Measurements from ENCODE around the gene MYO1E.

MYO1E gene

GRCh38 chr15:59372352-59373211 is at the start of gene MYO1E:
MYO1E (minus strand) TSS chr15:59372871; CDS start chr15:59372500, 371 bp downstream.
- peak within 1 kb of the TSS; percentile 92 for H3K27ac ChIP-seq (ENCODE audit: low read depth, low read length)
- peak within 1 kb of the TSS; percentile 83 for H3K4me3 ChIP-seq (ENCODE audit: low read depth, low read length)
- peak within 1 kb of the TSS; percentile 93 for H3K9ac ChIP-seq (ENCODE audit: low read length)
- H3K36me3 ChIP-seq (ENCODE audit: control insufficient read depth, insufficient read depth, low read length), result no peaks in the 10 kb centered on the region
- H3K27me3 ChIP-seq (ENCODE audit: control insufficient read depth, insufficient read depth, low read length), result peaks cover 15% of the 10 kb centered on the region; the same call in 1 of the 2 replicates
- H3K9me3 ChIP-seq (ENCODE audit: control insufficient read depth, insufficient read depth, low read depth, low read length), result no peaks in the 10 kb centered on the region
- H3K4me1 ChIP-seq (ENCODE audit: control insufficient read depth, insufficient read depth, low read length), result peaks cover 14% of the 10 kb centered on the region

- H3K4me1 ChIP-seq (ENCODE audit: control insufficient read depth, insufficient read depth, low read length), result peaks cover 7% of the 10 kb centered on the region
- peaks cover 16% of the 10 kb centered on the region for H3K27me3 ChIP-seq (ENCODE audit: control insufficient read depth, insufficient read depth, low read length)
- no peaks in the 10 kb centered on the region for H3K36me3 ChIP-seq (ENCODE audit: control insufficient read depth, insufficient read depth, low read length)
These were observed 48.4 kb upstream of the MYO1E start for GRCh38 chr15:59420986-59421618.

GRCh38 chr15:59420108-59420507 is 47.4 kb upstream of the MYO1E start:
- H3K4me1 ChIP-seq (ENCODE audit: control insufficient read depth, insufficient read depth, low read length), result peaks cover 7% of the 10 kb centered on the region
- H3K27ac ChIP-seq (ENCODE audit: low read depth, low read length), result no peak overlapping the region
- H3K27me3 ChIP-seq (ENCODE audit: control insufficient read depth, insufficient read depth, low read length), result peaks cover 17% of the 10 kb centered on the region
- no peak overlapping the region for H3K9ac ChIP-seq (ENCODE audit: low read length)
- no peaks in the 10 kb centered on the region for H3K36me3 ChIP-seq (ENCODE audit: control insufficient read depth, insufficient read depth, low read length)
- H3K9me3 ChIP-seq (ENCODE audit: control insufficient read depth, insufficient read depth, low read depth, low read length), result no peaks in the 10 kb centered on the region
- no peak overlapping the region for H3K4me3 ChIP-seq (ENCODE audit: low read depth, low read length)

More at GRCh38 chr15:59420986-59421618, 48.4 kb upstream of the MYO1E start:
- Histone ChIP-seq H3K27ac (ENCODE audit: low read depth, low read length) (no peak overlapping the region), H3K9me3 (ENCODE audit: control insufficient read depth, insufficient read depth, low read depth, low read length) (no peaks in the 10 kb centered on the region), H3K9ac (ENCODE audit: low read length) (no peak overlapping the region), H3K4me3 (ENCODE audit: low read depth, low read length) (no peak overlapping the region)

GRCh38 chr15:59419170-59419569 is 46.5 kb upstream of the MYO1E start:
- Histone ChIP-seq H3K4me1 (ENCODE audit: control insufficient read depth, insufficient read depth, low read length) (peaks cover 7% of the 10 kb centered on the region), H3K4me3 (ENCODE audit: low read depth, low read length) (no peak overlapping the region), H3K27ac (ENCODE audit: low read depth, low read length) (no peak overlapping the region), H3K9me3 (ENCODE audit: control insufficient read depth, insufficient read depth, low read depth, low read length) (no peaks in the 10 kb centered on the region), H3K9ac (ENCODE audit: low read length) (no peak overlapping the region), H3K27me3 (ENCODE audit: control insufficient read depth, insufficient read depth, low read length) (peaks cover 13% of the 10 kb centered on the region), H3K36me3 (ENCODE audit: control insufficient read depth, insufficient read depth, low read length) (no peaks in the 10 kb centered on the region)

- Histone ChIP-seq H3K27me3 (ENCODE audit: control insufficient read depth, insufficient read depth, low read length) (peaks cover 8% of the 10 kb centered on the region; the same call in 1 of the 2 replicates), H3K9me3 (ENCODE audit: control insufficient read depth, insufficient read depth, low read depth, low read length) (no peaks in the 10 kb centered on the region), H3K36me3 (ENCODE audit: control insufficient read depth, insufficient read depth, low read length) (no peaks in the 10 kb centered on the region), H3K9ac (ENCODE audit: low read length) (no peak overlapping the region), H3K27ac (ENCODE audit: low read depth, low read length) (no peak overlapping the region), H3K4me3 (ENCODE audit: low read depth, low read length) (no peak overlapping the region), H3K4me1 (ENCODE audit: control insufficient read depth, insufficient read depth, low read length) (peaks cover 16% of the 10 kb centered on the region)
These were observed 44.1 kb upstream of the MYO1E start for GRCh38 chr15:59416816-59417215.

GRCh38 chr15:59413577-59413976 is 40.9 kb upstream of the MYO1E start:
- no peaks in the 10 kb centered on the region for H3K36me3 ChIP-seq (ENCODE audit: control insufficient read depth, insufficient read depth, low read length)
- H3K4me1 ChIP-seq (ENCODE audit: control insufficient read depth, insufficient read depth, low read length), result peaks cover 9% of the 10 kb centered on the region; the same call in 1 of the 2 replicates
- H3K9ac ChIP-seq (ENCODE audit: low read length), result no peak overlapping the region
- H3K27ac ChIP-seq (ENCODE audit: low read depth, low read length), result no peak overlapping the region
- no peaks in the 10 kb centered on the region for H3K9me3 ChIP-seq (ENCODE audit: control insufficient read depth, insufficient read depth, low read depth, low read length)
- H3K27me3 ChIP-seq (ENCODE audit: control insufficient read depth, insufficient read depth, low read length), result peaks cover 7% of the 10 kb centered on the region; the same call in 1 of the 2 replicates
- no peak overlapping the region for H3K4me3 ChIP-seq (ENCODE audit: low read depth, low read length)

DNA sequence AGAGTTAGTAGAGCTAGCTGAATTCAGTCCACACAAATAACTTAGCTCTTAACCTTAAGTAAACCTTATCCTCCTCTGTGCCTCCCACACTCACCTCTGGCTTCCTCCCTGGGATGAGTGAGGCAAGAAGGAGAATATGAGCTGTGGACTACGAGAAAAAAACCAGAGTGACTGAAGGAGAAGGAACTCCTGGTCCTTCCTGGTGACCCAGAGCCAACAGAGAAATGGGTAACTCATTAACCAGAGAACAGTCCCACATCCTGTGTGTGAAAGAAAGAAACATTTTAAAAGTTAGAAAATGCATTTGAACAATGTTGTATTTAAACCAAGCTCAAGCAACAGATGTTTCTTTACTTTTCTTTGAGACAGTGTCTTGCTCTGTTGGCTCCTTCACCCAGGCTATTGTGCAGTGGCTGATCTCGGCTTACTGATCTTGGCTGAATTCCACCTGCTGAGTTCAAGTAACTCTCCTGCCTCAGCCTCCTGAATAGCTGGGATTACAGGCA is 37.8 kb upstream of the MYO1E start:
- Histone ChIP-seq H3K9me3 (ENCODE audit: control insufficient read depth, insufficient read depth, low read depth, low read length) (no peaks in the 10 kb centered on the region), H3K4me1 (ENCODE audit: control insufficient read depth, insufficient read depth, low read length) (peaks cover 9% of the 10 kb centered on the region; the same call in 1 of the 2 replicates), H3K4me3 (ENCODE audit: low read depth, low read length) (no peak overlapping the region), H3K27me3 (ENCODE audit: control insufficient read depth, insufficient read depth, low read length) (peaks cover 6% of the 10 kb centered on the region; the same call in 1 of the 2 replicates), H3K9ac (ENCODE audit: low read length) (no peak overlapping the region), H3K36me3 (ENCODE audit: control insufficient read depth, insufficient read depth, low read length) (no peaks in the 10 kb centered on the region), H3K27ac (ENCODE audit: low read depth, low read length) (no peak overlapping the region)

GRCh38 chr15:59407946-59408345 is 35.3 kb upstream of the MYO1E start:
- H3K36me3 ChIP-seq (ENCODE audit: control insufficient read depth, insufficient read depth, low read length), result no peaks in the 10 kb centered on the region
- no peak overlapping the region for H3K27ac ChIP-seq (ENCODE audit: low read depth, low read length)
- peaks cover 6% of the 10 kb centered on the region; the same call in 1 of the 2 replicates for H3K27me3 ChIP-seq (ENCODE audit: control insufficient read depth, insufficient read depth, low read length)
- H3K9me3 ChIP-seq (ENCODE audit: control insufficient read depth, insufficient read depth, low read depth, low read length), result no peaks in the 10 kb centered on the region
- H3K4me3 ChIP-seq (ENCODE audit: low read depth, low read length), result no peak overlapping the region
- no peak overlapping the region for H3K9ac ChIP-seq (ENCODE audit: low read length)
- H3K4me1 ChIP-seq (ENCODE audit: control insufficient read depth, insufficient read depth, low read length), result peaks cover 12% of the 10 kb centered on the region

GRCh38 chr15:59406446-59406845 is 33.8 kb upstream of the MYO1E start:
- peaks cover 14% of the 10 kb centered on the region for H3K4me1 ChIP-seq (ENCODE audit: control insufficient read depth, insufficient read depth, low read length)

DNA sequence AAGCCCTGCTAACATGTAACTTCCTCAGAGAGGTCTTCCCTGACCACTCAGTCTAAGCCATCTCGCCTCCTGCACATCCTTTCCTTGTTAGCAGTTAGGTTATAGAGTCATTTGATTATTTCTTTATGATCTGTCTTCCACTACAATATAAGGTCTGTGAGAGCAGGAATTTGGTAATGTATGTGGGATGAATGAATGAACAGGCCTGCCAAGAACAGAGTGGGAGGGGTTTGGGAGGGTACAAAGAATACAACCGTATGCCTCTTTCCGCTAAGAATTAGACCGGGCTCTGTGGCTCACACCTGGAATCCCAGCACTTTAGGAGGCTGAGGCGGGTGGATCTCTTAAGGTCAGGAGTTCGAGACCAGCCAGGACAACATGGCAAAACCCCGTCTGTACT is 32.4 kb upstream of the MYO1E start:
- Histone ChIP-seq H3K4me3 (ENCODE audit: low read depth, low read length) (no peak overlapping the region), H3K4me1 (ENCODE audit: control insufficient read depth, insufficient read depth, low read length) (peaks cover 26% of the 10 kb centered on the region), H3K9ac (ENCODE audit: low read length) (no peak overlapping the region), H3K36me3 (ENCODE audit: control insufficient read depth, insufficient read depth, low read length) (no peaks in the 10 kb centered on the region), H3K27ac (ENCODE audit: low read depth, low read length) (no peak overlapping the region), H3K9me3 (ENCODE audit: control insufficient read depth, insufficient read depth, low read depth, low read length) (no peaks in the 10 kb centered on the region), H3K27me3 (ENCODE audit: control insufficient read depth, insufficient read depth, low read length) (peaks cover 12% of the 10 kb centered on the region)

More at GRCh38 chr15:59406446-59406845, 33.8 kb upstream of the MYO1E start:
- Histone ChIP-seq H3K9me3 (ENCODE audit: control insufficient read depth, insufficient read depth, low read depth, low read length) (no peaks in the 10 kb centered on the region), H3K9ac (ENCODE audit: low read length) (no peak overlapping the region), H3K27ac (ENCODE audit: low read depth, low read length) (no peak overlapping the region), H3K36me3 (ENCODE audit: control insufficient read depth, insufficient read depth, low read length) (no peaks in the 10 kb centered on the region), H3K27me3 (ENCODE audit: control insufficient read depth, insufficient read depth, low read length) (peaks cover 6% of the 10 kb centered on the region; the same call in 1 of the 2 replicates), H3K4me3 (ENCODE audit: low read depth, low read length) (no peak overlapping the region)
